ENCODE results near the gene PILRA. TPM values are rescaled to one million over a fixed set of nuclear protein-coding genes. Genes with fewer than 3 reads are reported as not detected.
"Not testable (repeated sequence)": the region's sequence is repeated elsewhere in the genome, so short reads cannot be mapped to it uniquely, and the experiment has no call there.

Gene PILRA
- polyA plus RNA-seq, 3 donors = 3.4 to 3.7 (median 3.5) TPM

DNA sequence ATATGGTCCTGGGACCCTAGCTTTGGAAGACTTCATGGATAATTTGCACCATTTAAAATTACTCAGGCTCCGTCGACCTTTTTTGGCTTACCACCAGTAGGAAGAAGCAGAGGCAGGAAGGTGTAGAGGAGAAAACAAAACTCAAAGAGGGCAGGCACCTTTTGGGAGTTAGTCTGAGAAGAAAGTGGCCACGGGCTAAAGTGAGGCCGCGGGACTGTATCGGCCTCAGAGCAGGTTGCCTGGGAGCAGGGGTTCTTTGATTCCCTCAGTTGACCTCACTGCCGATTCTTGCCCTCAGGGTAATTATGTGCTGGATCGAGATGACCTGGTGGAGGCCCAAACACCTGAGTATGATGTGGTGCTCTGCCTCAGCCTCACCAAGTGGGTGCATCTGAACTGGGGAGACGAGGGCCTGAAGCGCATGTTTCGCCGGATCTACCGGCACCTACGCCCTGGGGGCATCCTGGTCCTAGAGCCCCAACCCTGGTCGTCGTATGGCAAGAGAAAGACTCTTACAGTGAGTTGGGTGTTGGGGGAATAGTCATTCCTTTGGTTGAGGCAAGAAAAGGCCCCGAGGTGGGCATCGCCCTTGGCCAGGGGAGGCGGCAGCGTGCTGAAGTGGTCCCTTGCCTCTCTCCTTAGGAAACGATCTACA lies 59.5 kb downstream of the PILRA start:
- no peak for DNase-seq (ENCODE audit: low read depth in 3 of 3, low spot score in 2 of 3)

GRCh38 chr7:100433276-100433591 lies 59.9 kb downstream of the PILRA start:
- DNase-seq (ENCODE audit: low read depth in 3 of 3, low spot score in 2 of 3) = no peak

DNA sequence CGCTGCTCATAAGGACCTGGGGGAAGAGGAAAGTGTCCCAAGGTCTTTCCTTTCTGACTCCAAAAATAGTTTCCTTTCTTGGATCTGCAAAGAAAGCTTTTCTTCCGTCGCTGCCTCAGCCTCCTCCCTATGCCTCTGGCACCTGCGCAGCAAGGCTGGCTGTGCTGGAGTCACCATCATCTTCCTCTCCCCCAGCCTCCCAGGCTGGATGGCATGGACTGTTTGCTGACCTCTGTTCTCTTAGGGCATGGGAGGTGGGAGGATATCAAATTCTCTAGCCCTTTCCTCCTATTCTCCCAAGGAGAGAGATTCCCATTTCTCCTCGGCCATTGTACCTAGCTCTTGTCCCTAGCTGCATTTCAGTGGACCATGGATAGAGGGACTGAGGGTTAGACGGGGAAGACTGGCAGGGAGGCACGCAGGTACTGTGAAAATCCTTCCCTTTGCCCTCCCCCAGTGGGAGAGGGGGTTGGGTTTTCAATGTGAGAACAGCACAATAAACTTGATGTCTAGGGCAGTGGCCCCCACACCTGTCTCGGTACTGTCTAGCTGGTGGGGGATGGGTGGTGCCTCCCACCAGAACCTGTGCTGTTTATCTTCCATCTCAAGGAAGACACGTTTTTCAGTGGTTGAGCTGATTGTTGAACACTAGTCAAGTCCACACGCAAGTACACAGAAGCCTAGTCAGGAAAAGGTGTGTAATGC lies 60.5 kb downstream of the PILRA start:
- DNase-seq (ENCODE audit: low read depth in 3 of 3, low spot score in 2 of 3) = no peak

- no peak for DNase-seq (ENCODE audit: low read depth in 3 of 3, low spot score in 2 of 3)
Measured at GRCh38 chr7:100434297-100435144, 61.2 kb downstream of the PILRA start.

DNA sequence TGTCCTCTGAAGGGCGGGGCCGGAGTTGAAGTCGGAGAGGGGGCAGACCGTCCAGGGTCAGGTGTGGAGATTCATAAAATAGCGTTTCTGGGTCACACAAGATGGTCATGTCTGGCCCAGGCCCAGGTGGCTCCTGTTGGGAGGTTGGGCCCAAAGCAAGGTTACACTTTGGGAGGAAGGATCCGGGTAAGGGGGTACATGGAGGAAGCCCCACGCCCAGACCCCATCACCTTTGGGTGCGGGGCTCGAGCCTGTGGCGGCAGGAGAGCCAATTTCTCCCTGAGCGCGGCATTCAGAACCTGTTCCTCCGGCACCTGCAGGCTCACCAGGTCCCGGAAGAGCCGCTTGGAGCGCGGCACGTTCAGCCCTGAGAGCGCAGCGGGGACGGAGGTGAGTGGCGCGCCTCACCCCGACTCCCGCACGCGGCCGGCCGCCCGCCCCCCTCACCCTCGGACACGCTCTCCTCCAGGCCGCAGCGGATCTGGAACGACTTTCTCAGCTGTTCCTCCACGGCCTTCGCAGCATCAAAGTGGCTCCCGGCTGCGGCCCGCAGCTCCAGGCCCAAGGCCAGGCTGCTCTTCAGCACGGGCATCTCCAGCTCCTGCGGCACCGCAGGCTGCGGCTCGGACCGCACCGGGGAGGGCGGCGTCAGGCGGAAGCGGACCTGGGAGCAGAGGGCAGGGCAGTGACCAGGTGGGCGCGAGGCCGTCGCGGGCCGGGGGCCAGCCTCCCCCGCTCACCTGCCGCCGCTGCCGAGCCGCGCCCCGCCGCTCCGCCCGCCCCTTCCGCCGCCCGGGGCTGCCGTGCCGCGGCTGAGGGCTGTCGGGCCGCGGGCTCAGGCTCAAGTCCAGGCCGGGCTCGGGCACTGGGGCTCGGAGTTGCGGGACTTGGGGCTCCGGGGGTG lies 62.4 kb downstream of the PILRA start:
- DNase-seq (ENCODE audit: low read depth in 3 of 3, low spot score in 2 of 3) = no peak

GRCh38 chr7:100437150-100438100 lies 64.1 kb downstream of the PILRA start:
- DNase-seq (ENCODE audit: low read depth in 3 of 3, low spot score in 2 of 3) = no peak

DNA sequence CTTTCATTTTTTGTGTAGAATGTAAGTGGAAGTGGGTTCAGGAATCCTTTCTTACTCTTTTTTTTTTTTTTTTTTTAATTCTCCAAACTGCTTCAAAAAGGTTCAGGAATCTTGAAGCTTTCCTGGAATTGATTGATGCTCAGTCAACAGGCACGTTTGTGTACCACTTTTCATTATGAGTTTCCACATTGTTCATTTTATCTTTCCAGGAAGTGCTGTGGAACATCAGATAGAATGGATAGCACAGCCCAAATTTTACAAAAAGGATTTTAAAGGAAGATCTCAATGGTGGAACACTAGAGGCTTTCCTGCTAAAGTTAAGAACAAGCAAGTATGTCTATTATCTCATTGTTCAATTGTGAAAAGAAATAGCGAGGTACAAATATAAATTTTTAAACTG lies 64.9 kb downstream of the PILRA start:
- no peak for DNase-seq (ENCODE audit: low read depth in 3 of 3, low spot score in 2 of 3)

DNA sequence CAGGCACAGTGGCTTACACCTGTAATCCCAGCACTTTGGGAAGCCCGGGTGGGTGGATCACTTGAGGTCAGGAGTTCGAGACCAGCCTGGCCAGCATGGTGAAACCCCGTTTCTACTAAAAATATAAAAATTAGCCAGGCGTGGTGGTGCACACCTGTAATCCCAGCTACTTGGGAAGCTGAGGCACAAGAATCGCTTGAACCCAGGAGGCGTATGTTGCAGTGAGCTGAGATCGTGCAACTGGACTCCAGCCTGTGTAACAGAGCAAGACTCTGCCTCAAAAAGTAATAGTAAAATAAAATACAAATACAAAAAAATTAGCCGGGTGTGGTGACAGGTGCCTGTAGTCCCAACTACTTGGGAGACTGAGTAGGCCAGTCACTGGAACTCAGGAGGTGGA lies 65.4 kb downstream of the PILRA start:
- DNase-seq (ENCODE audit: low read depth in 3 of 3, low spot score in 2 of 3) = not testable (repeated sequence)

- not testable (repeated sequence) for DNase-seq (ENCODE audit: low read depth in 3 of 3, low spot score in 2 of 3)
Measured at GRCh38 chr7:100439244-100439643, 66.0 kb downstream of the PILRA start.

DNA sequence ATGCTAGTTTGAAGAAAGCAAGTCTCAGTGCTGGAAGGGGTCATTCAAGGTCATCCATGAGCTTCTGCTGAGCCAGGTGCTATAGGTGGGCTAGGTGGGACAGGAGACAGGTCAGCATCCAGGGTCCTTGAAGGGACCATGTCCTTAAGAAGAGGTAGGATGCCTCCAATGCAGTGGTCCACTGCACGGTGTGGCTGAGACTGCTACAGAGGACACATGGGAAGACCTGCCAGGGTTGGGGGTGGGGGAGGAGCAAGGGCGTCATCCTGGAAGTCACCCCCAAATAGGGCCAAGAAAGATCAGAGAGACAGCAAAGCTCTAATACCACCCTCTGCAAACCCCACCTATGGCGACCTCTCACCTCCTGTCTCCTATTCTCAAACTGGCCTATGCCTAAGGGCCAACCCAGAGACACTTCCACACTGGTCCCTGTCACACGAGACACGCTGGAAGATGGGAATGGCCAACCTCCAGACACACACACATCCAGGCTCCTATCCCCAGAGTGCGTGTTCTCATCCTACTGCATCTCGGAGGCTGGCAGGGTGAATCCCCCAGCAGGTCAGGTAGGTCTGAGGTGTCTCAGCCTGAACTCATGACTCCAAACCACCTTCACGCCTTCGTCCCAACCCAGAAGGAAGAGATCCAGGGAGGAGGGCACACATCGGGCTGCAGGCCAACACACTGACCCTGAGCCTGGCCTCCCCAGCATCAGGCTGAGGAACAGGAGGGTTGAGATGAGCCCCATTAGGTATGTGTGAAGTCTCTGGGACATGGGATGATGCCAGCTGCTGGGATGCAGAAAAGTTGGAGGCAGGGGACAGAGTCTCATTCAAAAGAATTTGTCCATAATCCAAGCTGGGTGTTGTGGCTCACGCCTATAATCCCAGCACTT lies 68.6 kb downstream of the PILRA start:
- DNase-seq (ENCODE audit: low read depth in 3 of 3, low spot score in 2 of 3) = no peak

- no peak for DNase-seq (ENCODE audit: low read depth in 3 of 3, low spot score in 2 of 3)
Measured at GRCh38 chr7:100443096-100443840, 70.0 kb downstream of the PILRA start.

DNA sequence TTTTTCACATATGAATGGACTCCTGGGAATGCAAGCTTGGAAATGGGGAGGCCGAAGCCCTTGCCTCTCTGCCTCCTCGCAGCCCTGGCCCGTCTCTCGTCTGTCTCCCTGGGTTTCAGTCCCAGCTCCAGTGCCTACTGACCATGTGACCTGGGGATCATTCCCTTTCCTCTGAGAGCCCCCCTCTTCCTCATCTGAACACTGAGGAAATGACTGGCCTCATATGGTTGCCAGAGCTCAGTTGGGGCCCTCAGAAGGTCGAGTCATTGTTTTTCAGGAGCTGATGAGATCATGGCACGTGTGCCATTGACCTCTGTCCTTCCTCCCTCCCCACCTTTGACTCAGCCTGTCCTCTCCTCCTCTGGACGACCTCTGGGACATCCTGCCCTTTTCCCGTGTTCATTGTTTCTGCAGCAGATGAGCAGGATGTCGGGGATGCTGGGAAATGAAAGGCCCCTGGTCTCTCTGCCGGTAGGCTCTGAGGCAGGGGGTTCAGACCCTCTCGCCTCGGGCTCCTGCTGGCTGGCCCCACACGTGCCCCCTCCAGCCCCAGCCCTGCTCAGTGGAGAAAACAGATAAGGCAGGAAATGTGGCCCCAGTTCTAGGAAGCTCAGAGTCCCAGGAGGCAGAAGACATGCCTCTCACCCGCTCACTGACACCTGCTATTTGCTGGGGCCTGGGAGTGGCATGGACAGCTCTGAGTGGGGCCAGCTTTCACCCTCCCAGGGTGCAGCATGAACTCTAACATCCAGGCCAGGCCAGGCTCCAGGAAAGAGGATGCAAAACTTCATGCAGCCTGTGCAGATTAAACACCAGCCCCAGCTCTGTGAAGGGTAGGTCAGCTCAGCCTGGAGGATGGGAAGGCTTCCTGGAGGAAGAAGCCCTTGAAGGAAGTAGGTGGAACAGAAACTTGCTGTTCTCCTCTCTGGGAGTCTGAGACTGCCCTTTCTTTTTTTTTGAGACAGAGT lies 71.3 kb downstream of the PILRA start:
- no peak for DNase-seq (ENCODE audit: low read depth in 3 of 3, low spot score in 2 of 3)

DNA sequence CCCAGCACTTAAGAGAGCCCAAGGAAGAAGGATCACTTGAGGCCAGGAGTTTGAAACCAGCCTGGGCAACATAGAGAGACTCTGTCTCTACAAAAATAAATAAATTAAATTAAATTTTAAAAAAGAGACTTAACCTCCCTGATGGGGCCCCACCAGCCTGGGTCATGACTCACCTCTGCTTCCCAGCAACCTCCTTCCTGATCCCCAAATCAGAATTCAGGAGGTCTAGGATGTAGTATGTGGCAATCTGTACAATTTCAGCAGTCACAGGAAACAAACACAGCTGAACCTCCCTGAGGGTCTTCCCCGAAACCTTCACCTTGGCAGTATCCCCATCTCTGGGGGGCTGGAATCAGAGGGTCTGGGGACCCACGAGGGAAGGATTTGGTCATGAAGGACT lies 72.8 kb downstream of the PILRA start:
- DNase-seq (ENCODE audit: low read depth in 3 of 3, low spot score in 2 of 3) = no peak

GRCh38 chr7:100447363-100447762 lies 74.1 kb downstream of the PILRA start:
- not testable (repeated sequence) for DNase-seq (ENCODE audit: low read depth in 3 of 3, low spot score in 2 of 3)

GRCh38 chr7:100449190-100449795 lies 76.0 kb downstream of the PILRA start:
- no peak for DNase-seq (ENCODE audit: low read depth in 3 of 3, low spot score in 2 of 3)

Measured in right renal cortex interstitium (tissue), 3 donors.